HG03442 (cell line): ENCODE results near the gene NALCN.

ENCODE experiments used
- ATAC-seq: cut with Tn5 transposase; IDR thresholded peaks from one replicate; pipeline ENCODE4 v1.9.1; 2021; ENCODE audit warnings: mild to moderate bottlenecking, moderate library complexity; ENCODE audit not compliant: unreplicated experiment

The NALCN gene

GRCh38 chr13:101291646-101292515 lies 124.4 kb downstream of the NALCN start:
- no peak for ATAC-seq

DNA sequence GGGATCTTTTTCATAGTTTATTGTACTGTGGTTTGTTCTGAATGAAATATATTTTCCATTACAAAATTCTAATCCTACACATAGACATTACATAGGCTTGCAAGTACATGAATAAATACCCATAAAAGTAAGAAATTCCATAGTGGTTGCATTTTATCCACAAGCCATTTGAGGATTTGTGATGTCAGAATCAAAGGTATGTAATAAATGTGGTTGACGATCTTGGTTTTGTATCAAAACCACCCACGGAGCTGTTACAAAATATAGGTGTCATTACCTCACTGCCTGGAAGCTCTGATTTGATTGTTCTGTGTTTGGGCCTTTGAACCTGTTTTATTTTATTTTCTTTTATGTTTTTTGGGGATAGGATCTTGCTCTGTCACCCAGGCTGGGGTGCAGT lies 125.1 kb downstream of the NALCN start:
- no peak for ATAC-seq

- no peak for ATAC-seq
Measured at GRCh38 chr13:101289764-101290163, 126.5 kb downstream of the NALCN start.

- no peak for ATAC-seq
Measured at GRCh38 chr13:101283782-101284181, 132.5 kb downstream of the NALCN start.

DNA sequence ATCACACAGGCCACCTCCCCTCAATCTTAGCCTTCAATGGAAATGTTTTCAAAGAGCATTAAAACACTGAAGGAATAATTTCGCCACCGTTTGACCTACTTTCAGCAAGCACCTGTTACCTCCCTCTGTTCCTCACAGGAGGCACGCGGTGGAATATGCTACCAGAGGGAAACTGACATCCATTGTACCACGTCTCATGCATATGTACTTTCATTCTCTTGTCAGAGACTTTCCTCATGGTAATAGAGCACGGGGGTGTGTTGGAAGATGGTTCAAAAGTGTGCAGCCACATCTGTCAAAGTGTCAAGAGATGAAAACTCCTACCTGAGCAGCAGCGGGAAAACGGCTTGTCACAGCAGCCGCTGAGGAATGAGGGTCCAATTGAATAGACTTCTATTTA lies 143.4 kb downstream of the NALCN start:
- ATAC-seq, result no peak

GRCh38 chr13:101271681-101272245 lies 144.5 kb downstream of the NALCN start:
- no peak for ATAC-seq

DNA sequence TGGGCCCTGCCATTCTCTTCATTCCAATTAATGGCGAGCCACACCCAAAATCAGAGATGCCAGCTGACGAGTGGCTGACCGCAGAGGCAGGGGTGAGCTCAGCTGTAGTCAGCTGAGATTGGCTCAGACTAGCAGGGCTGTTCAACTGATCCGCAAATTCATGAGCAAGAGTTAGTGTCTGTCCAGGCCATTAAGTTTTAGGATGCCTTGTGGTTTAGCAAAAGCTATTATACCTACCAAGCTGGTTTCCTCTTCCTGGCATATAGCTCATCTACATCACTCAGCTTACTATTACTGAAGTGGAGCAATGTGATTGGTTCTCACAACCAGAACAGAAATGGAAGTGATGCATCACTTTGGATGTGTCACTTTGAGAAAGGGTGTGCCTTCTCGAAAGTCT lies 148.7 kb downstream of the NALCN start:
- no peak for ATAC-seq

- ATAC-seq, result no peak
Measured at GRCh38 chr13:101265934-101266333, 150.4 kb downstream of the NALCN start.

- no peak for ATAC-seq
Measured at GRCh38 chr13:101264931-101265330, 151.4 kb downstream of the NALCN start.

DNA sequence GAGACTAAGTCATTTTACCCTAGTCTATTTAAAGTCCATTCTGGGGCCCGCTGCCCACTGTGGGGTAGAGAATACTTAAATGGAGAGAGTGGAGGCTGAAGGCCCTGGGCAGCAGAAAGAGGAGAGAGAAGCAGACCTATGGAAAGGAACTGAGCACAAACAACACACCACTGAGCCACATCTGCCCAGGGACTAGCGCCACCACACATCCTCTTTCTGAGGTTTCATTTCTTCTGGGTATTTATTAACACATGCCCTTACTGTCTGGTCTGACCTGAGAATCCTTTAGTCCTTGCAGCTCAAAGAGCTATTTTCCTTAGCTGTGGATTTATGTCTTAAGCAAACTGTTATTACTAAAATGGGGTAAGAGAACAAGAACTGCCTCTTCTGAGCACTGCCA lies 154.0 kb downstream of the NALCN start:
- ATAC-seq, result peak; percentile 52

- no peak for ATAC-seq
Measured at GRCh38 chr13:101258509-101258908, 157.8 kb downstream of the NALCN start.

DNA sequence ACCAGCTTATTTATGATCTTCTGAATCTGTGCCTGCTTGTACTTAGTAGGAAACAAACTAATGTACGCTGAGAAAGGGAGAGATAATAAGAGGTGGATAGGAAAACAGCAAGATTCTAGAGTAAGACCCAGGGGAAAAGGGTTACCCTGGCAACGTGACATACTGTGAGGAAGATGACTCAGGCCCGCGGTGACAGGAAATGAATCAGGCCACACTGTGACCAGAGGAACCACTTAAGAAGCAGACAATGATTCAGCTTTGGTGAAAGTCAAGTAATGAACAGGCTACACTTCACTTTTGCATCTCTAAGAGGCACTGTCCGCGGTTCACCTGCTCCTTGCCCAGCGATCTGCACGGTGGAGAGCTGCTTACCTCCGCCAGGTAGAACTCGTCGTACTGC lies 158.2 kb downstream of the NALCN start:
- peak; percentile 98 for ATAC-seq

DNA sequence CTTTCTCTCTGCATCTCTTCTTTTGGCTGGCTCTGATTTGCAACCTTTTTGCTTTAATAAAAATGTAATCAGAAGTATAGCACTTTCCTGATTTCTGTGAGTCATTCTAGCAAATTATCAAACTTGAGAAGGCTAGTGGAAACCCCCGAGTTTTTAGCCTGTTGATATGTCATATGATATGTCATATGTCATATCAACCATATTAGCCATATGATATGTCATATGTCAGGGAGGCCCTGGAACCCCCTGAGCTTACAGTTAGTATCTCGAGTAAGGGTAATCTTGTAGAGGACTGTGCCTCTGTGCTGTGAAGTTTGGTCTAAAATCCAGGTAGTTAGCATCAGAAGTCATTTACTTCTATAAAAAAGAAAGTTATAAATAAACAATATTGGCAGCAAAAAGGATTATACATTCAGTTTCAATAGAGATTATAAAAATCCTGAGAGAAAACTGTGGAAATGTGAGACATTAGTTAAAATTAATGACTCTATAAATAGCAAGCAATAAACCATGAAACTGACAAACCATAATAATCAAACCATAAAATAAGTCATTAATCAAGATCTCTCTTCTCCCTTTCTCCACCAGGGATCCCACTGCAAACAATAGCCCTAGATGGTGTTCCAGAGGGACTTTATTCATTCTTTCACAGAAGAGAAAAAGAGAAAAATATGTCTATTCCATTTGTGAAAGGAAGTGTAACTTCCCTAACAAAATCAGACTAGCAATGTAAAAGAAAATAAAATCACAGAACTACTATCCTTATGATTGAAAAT lies 167.4 kb downstream of the NALCN start:
- ATAC-seq, result no peak

GRCh38 chr13:101242720-101243119 lies 173.6 kb downstream of the NALCN start:
- ATAC-seq, result no peak

- no peak for ATAC-seq
Measured at GRCh38 chr13:101238555-101238954, 177.8 kb downstream of the NALCN start.

DNA sequence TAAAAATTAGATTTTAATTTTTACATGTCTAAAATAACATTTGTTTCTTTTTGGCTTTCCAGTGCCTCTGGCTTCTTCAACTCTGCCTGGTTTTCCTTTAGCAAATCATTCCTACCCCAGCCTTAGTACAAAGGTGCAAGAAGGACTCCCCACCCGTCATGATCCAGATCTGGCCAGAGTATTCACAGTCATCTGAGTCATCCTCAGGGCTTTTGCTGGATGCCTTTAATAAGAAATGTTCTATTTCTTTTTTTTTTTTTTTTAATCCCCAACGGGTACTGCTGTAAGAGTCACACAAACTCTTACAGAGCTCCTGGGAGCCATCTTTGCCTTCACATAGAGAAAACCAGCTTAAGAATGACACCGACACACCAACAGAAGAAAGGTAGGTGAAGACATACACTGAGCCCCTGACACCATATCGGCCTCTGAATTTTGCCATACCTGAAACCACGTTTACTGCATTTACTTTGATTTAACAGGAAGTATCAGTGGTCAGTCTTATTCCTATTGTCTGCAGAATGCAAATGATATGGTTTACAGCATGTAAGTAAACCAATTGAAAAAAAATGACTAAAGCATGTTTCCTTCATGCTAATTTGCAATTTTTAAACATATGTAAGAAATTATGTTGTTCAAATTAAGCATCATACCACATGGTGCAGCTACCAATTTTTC lies 184.4 kb downstream of the NALCN start:
- peak; percentile 53 for ATAC-seq

DNA sequence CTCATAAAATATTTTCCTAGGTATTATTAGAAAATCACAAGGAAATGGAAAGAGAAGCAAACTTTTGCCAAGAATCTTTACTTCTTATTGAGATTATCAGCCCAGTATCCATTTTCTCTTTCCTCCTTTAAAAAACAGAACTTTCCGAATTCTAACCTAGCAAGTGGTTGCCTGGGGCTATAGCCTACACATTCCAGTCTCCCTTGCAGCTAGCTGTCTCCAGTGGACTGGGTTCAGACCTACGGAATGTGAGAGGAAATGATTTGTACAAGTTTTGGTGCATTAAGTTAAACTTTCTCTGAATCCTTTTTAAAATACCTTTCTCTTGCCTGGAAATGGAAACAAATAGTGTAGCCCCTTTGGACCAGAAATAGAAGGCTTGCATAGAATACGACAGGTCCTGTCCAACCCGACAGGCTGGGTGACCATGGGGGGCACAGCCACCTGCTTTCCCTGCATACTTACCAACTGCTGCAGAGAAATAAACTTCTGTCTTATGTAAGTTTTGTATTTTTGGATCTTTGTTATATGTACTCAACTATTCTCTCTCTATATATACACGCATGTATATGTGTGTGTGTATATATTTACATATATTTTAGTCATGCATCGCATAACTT lies 185.9 kb downstream of the NALCN start:
- no peak for ATAC-seq

GRCh38 chr13:101219609-101220265 lies 196.6 kb downstream of the NALCN start:
- no peak for ATAC-seq

DNA sequence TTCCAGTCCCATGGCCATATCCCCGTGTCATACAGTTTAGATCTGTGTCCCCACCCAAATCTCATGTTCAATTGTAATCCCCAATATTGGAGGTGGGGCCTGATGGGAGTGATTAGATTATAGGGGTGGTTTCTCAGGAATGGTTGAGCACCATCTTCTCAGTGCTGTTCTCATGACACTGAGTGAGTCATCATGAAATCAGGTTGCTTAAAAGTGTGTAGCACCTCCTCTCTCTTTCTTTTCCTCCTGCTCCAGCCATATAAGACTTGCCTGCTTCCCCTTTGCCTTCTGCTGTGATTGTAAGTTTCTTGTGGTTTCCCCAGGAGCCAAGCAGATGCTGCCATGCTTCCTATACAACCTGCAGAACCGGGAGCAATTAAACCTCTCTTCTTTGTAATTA lies 197.8 kb downstream of the NALCN start:
- ATAC-seq, result no peak

DNA sequence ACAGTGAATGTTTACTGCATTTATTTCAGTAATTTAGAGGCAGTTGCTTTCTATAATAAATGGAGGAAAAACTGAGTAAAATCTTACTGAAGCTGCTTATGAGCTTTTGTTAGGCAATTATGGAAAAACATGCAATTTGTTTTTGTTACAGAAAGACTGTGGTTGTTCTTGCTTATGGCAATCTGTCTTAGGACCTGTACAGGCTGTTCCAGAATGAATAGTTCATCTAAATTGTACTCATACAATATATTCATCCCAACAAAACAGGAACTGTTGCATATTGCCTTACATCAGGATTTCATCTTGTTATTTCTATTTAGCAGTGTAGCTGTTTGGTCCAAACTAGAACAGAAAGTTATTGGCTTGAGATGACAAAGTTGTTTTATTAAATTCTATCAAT lies 199.2 kb downstream of the NALCN start:
- no peak for ATAC-seq
